Stomach (tissue), 9 donors: Measurements from ENCODE around the gene HK1. TPM values are rescaled to one million over a fixed set of nuclear protein-coding genes. Genes with fewer than 3 reads are reported as not detected.
A peak's percentile ranks its signal among the peaks of the same experiment; 100 is the strongest.

Experiments
- DNase-seq, 2 donors: peaks; one replicate each; pipeline versions ENCODE4 v3.0.0 to v3.0.0-alpha.2; 2013 to 2019
- H3K27ac ChIP-seq, 5 donors: fragments of 200-600 bp in 4 of 5; sonication (generic) in 4 of 5; one replicate each; pipeline ENCODE4 v1.5.1; 2013 to 2019; ENCODE audit warnings: mild to moderate bottlenecking in 1 of 5, moderate library complexity in 1 of 5
- H3K27me3 ChIP-seq, 3 donors: fragments of 200-600 bp; sonication (generic); one replicate each; pipeline ENCODE4 v1.5.1; 2017 to 2019; ENCODE audit warnings: mixed run types in 1 of 3
- H3K36me3 ChIP-seq, 4 donors: fragments of 200-600 bp; sonication (generic); 1 replicate in 3 of 4; 2 replicates in 1 of 4; pipeline ENCODE4 v1.5.1; 2016 to 2019
- H3K4me1 ChIP-seq, 4 donors: fragments of 200-600 bp; sonication (generic); one replicate each; pipeline ENCODE4 v1.5.1; 2016 to 2019
- H3K4me3 ChIP-seq, 4 donors: fragments of 200-600 bp; sonication (generic) in 3 of 4; one replicate each; pipeline ENCODE4 v1.5.1; 2016 to 2019; ENCODE audit warnings: mild to moderate bottlenecking in 1 of 4
- H3K9me3 ChIP-seq, 4 donors: fragments of 200-600 bp; sonication (generic); one replicate each; pipeline ENCODE4 v1.5.1; 2016 to 2019
- EP300 ChIP-seq: sonication (generic); formaldehyde crosslinking; IDR thresholded peaks from one replicate; pipeline ENCODE4 v1.6.1; 2017; ENCODE audit warnings: antibody characterized with exemption
- POLR2A ChIP-seq, 4 donors: fragments of 450-650 bp; IDR thresholded peaks; one replicate each; pipeline ENCODE4 v1.6.1; 2016; ENCODE audit warnings: antibody characterized with exemption in 4 of 4, control low read depth in 2 of 4, mild to moderate bottlenecking in 1 of 4, moderate library complexity in 1 of 4
- POLR2AphosphoS5 ChIP-seq, 3 donors: sonication (generic); formaldehyde crosslinking; IDR thresholded peaks; one replicate each; pipeline ENCODE4 v1.6.1; 2016; ENCODE audit warnings: antibody characterized with exemption in 3 of 3
- WGBS, 5 donors: extraction: QIAGEN DNeasy Blood & Tissue Kit in 3 of 5; methylation state at CpG; one replicate each; pipeline versions ENCODE4 v1.1.5 to v1.1.7; 2013 to 2018; 5-methylcytosine and 5-hydroxymethylcytosine counted together
- intact Hi-C: fragments of 100-400 bp; cut with DNase I; formaldehyde crosslinking; loops from one replicate; pipeline ENCODE4 v1.15.1; 2023; ENCODE audit warnings: low total_unique reads
- polyA plus RNA-seq, 3 donors: library from polyadenylated mRNA; stranded (reverse); fragments of 200-250 nt; gene quantifications; one replicate each; pipeline ENCODE4 v1.2.3, GENCODE V29; 2013
- total RNA-seq, 5 donors: library from RNA; depleted of rRNA; stranded (reverse); fragments of >200 nt; gene quantifications; one replicate each; pipeline versions ENCODE4 v1.1.0 to v1.2.3, GENCODE V29; 2014 to 2016
- TF ChIP-seq, protein P1 (sequence below), 7 experiments: fragments of 450-650 bp in 4 of 7; fragments of 200-600 bp in 3 of 7; sonication (generic) in 3 of 7; IDR thresholded peaks; one replicate each; pipeline ENCODE4 v1.5.1; 2016 to 2019; ENCODE audit warnings: antibody characterized with exemption in 7 of 7, control low read depth in 2 of 7, mild to moderate bottlenecking in 1 of 7
- donor health status: healthy with polysubstance abuse.
- donor health status: Bipolar disorder and iron deficiency.
- donor health status: healthy.

The HK1 gene
- total and polyA plus RNA-seq, 8 donors: 32.7 to 60.9 (median 50.8) TPM

DNA sequence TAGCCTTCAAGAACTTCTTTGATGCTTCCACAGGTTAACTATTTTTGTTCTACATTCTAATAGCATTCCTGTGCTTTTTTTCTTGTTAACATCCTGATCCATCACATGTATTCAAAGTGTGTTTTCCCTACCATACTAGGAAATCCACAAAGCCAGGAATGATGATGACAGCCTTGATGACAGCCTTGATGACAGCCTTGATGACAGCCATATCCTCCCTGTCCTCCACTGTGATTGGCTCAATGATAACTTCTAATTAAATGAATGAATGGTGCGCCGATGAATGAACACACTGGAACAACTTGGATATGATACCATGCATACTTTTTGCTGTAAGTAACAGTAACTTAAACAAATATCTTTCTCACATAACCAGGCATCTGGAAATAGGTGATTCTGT lies 146.7 kb downstream of the HK1 start:
- intact Hi-C loops: loop anchor here (5.0 kb wide), 1 partner anchor 82 kb away; no protein-coding TSS in a partner anchor
- Histone ChIP-seq H3K9me3 (no peaks in the 10 kb centered on the region), H3K4me1 (peaks cover 21 to 60% (median 38%) of the 10 kb centered on the region in 4 donors), H3K4me3 (no peak overlapping the region), H3K27ac (peak overlapping the region in 4 of 5 donors; percentile 71 to 84 (median 81)), H3K27me3 (no peaks in the 10 kb centered on the region), H3K36me3 (no peaks in the 10 kb centered on the region)
- DNase-seq: no peak
- TF ChIP-seq EP300 (no peak), POLR2AphosphoS5 (IDR thresholded peaks at IDR 0.05) (no peak), POLR2A (IDR thresholded peaks at IDR 0.05) (no peak)
- TF ChIP-seq, protein P1, sequence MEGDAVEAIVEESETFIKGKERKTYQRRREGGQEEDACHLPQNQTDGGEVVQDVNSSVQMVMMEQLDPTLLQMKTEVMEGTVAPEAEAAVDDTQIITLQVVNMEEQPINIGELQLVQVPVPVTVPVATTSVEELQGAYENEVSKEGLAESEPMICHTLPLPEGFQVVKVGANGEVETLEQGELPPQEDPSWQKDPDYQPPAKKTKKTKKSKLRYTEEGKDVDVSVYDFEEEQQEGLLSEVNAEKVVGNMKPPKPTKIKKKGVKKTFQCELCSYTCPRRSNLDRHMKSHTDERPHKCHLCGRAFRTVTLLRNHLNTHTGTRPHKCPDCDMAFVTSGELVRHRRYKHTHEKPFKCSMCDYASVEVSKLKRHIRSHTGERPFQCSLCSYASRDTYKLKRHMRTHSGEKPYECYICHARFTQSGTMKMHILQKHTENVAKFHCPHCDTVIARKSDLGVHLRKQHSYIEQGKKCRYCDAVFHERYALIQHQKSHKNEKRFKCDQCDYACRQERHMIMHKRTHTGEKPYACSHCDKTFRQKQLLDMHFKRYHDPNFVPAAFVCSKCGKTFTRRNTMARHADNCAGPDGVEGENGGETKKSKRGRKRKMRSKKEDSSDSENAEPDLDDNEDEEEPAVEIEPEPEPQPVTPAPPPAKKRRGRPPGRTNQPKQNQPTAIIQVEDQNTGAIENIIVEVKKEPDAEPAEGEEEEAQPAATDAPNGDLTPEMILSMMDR (IDR thresholded peaks at IDR 0.05): no peak
- WGBS, 5 donors: 97 to 99% (median 98%) methylated on average over 2 of the region's 2 CpGs

DNA sequence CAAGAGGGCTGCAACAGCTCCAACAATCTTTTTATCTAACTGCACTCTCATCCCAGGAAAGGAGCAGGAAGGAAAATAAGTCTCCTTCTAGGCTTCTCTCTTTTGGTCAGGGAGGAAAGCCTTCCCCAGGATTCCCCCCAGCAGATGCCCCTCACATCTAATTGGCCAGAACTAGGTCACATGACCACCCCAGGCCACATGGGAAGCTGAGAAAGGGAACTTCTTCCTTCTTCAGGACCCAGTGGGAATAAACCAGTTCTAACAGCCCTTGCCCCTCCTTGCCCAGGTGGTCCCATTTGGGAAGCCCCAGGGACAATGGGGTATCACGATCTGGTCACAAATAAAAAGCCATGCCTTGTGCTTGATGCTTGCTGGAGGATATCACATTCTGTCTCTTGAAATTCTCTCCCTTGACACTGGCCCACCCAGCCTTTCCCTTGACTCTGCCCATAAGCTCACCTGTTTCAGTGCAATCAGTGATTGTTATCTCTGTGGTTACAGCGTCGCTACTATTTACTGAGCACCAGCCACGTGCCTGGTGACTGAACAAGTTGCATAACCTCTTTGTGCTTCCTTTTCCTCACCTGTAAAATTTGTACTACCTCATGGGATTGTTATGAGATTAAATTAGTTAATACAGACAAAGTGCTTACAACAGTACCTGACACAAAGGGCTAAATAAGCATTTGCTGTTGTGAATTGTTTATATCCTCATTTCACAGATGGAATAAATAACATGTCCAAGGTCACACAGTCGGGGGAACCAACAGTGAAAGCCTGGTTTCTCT lies 147.4 kb downstream of the HK1 start:
- Histone ChIP-seq H3K36me3 (no peaks in the 10 kb centered on the region), H3K27me3 (no peaks in the 10 kb centered on the region), H3K9me3 (no peaks in the 10 kb centered on the region), H3K27ac (peak overlapping the region; percentile 71 to 84 (median 82)), H3K4me1 (peaks cover 21 to 60% (median 35%) of the 10 kb centered on the region in 4 donors), H3K4me3 (no peak overlapping the region)
- 25 to 51% (median 31%) methylated on average over 5 of the region's 5 CpGs for WGBS, 5 donors
- DNase-seq: peak; percentile 77 to 90
- TF ChIP-seq EP300 (no peak), POLR2AphosphoS5 (IDR thresholded peaks at IDR 0.05) (peak in 2 of 3 donors; percentile 82 to 91)
- TF ChIP-seq, protein P1 (IDR thresholded peaks at IDR 0.05): no peak
- intact Hi-C loops: loop anchor here (5.0 kb wide), 1 partner anchor 82 kb away; no protein-coding TSS in a partner anchor

GRCh38 chr10:69426376-69426727 lies 148.1 kb downstream of the HK1 start:
- Histone ChIP-seq H3K36me3 (no peaks in the 10 kb centered on the region), H3K4me1 (peaks cover 21 to 59% (median 35%) of the 10 kb centered on the region in 4 donors), H3K9me3 (no peaks in the 10 kb centered on the region), H3K4me3 (no peak overlapping the region), H3K27me3 (no peaks in the 10 kb centered on the region), H3K27ac (peak overlapping the region; percentile 25 to 84 (median 80))
- TF ChIP-seq EP300 (no peak), POLR2AphosphoS5 (IDR thresholded peaks at IDR 0.05) (peak in 1 of 3 donors; percentile 10)
- TF ChIP-seq, protein P1 (IDR thresholded peaks at IDR 0.05): no peak
- WGBS, 5 donors: 69 to 84% (median 81%) methylated on average over 3 to 4 of the region's 4 CpGs
- no peak for DNase-seq
- intact Hi-C loops: loop anchor here (5.0 kb wide), 1 partner anchor 81 kb away; no protein-coding TSS in a partner anchor

- no peak for TF ChIP-seq POLR2A (IDR thresholded peaks at IDR 0.05)
- TF ChIP-seq EP300: no peak
- TF ChIP-seq, protein P1 (IDR thresholded peaks at IDR 0.05): no peak
- no peak for TF ChIP-seq POLR2AphosphoS5 (IDR thresholded peaks at IDR 0.05)
- DNase-seq: peak in 1 of 2 donors; percentile 57
- intact Hi-C loops: loop anchor here (5.0 kb wide), 1 partner anchor 79 kb away; no protein-coding TSS in a partner anchor
- peaks cover 15 to 46% (median 25%) of the 10 kb centered on the region in 4 donors for H3K4me1 ChIP-seq
- no peak overlapping the region for H3K4me3 ChIP-seq
- WGBS, 5 donors: 33 to 59% (median 45%) methylated on average over 8 of the region's 8 CpGs
- no peak overlapping the region for H3K27ac ChIP-seq
- H3K9me3 ChIP-seq: no peaks in the 10 kb centered on the region
- no peaks in the 10 kb centered on the region for H3K27me3 ChIP-seq
- no peaks in the 10 kb centered on the region for H3K36me3 ChIP-seq
Observed at GRCh38 chr10:69428165-69428564, 149.9 kb downstream of the HK1 start.
